ENCODE results near the gene TTC28. TPM values are rescaled to one million over a fixed set of nuclear protein-coding genes. Genes with fewer than 3 reads are reported as not detected.

TTC28 gene
- total and polyA plus RNA-seq, 12 donors, result 2.1 to 27.7 (median 20.4) TPM

DNA sequence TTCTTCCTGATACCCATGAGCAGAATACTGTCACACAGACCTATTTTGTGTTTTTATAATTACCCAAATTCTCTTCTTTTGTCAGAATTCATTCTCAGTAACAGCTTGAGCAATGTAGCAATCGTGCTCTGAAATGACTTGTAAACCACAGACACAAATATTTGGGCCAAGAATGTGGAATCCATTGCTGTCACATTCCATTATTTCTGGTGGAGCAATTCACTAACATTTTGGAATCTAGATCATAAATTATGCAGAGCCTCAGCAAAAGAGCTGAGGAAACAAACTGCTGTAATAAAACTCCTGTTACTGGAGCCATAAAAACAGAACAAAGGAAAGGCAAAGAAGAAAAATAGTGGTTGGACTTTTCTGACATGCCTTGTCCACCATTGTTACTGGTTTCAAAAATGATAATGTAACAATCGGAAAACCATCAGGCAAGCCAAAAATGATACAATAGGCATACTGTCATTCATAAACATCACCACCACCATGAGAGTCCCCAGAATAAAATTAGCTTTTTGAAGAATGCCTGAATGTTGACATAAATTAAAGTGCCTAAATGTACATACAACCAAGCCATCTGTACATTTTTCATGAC, 537.2 kb downstream of the TTC28 start:
- DNase-seq (no peak), ATAC-seq (peak in 7 of 8 donors; percentile 37 to 78 (median 59))
- TF ChIP-seq, protein P1, sequence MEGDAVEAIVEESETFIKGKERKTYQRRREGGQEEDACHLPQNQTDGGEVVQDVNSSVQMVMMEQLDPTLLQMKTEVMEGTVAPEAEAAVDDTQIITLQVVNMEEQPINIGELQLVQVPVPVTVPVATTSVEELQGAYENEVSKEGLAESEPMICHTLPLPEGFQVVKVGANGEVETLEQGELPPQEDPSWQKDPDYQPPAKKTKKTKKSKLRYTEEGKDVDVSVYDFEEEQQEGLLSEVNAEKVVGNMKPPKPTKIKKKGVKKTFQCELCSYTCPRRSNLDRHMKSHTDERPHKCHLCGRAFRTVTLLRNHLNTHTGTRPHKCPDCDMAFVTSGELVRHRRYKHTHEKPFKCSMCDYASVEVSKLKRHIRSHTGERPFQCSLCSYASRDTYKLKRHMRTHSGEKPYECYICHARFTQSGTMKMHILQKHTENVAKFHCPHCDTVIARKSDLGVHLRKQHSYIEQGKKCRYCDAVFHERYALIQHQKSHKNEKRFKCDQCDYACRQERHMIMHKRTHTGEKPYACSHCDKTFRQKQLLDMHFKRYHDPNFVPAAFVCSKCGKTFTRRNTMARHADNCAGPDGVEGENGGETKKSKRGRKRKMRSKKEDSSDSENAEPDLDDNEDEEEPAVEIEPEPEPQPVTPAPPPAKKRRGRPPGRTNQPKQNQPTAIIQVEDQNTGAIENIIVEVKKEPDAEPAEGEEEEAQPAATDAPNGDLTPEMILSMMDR (IDR thresholded peaks at IDR 0.05), result no peak
- intact Hi-C loops (cut with DNase I), result no loop called here
- no peak overlapping the region for H3K4me3 ChIP-seq
- peaks cover 0 to 72% (median 46%) of the 10 kb centered on the region in 9 donors for H3K4me1 ChIP-seq
- peak overlapping the region in 4 of 10 donors; percentile 9 to 36 (median 22) for H3K27ac ChIP-seq
- H3K36me3 ChIP-seq, result no peaks in the 10 kb centered on the region
- H3K27me3 ChIP-seq, result no peaks in the 10 kb centered on the region
- peaks cover 0 to 5% (median under 1%) of the 10 kb centered on the region in 11 donors for H3K9me3 ChIP-seq
- WGBS, 2 donors, result 66 to 73% methylated on average over 2 of the region's 2 CpGs

DNA sequence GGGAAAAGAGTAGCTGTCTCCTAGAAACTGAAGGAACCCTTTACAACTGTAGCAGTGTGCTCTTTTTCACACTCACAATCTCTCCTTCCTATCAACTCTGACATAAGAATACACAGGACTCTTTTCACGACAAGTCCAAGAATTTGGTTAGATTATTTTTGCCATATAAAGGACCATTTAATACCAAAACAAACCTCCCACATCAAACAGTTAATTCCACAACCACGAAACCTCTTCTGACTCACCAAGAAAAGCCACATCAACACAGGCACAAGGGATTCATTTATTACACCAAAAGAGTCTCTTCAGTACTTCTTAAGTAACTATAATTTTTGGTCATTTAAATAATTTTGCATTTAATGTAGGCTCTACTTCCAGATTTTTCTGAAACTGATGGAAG, 538.0 kb downstream of the TTC28 start:
- H3K27me3 ChIP-seq, result no peaks in the 10 kb centered on the region
- H3K36me3 ChIP-seq, result no peaks in the 10 kb centered on the region
- TF ChIP-seq, protein P1 (IDR thresholded peaks at IDR 0.05), result no peak
- H3K4me3 ChIP-seq, result no peak overlapping the region
- H3K4me1 ChIP-seq, result peaks cover 0 to 64% (median 39%) of the 10 kb centered on the region in 9 donors
- DNase-seq (no peak), ATAC-seq (no peak)
- intact Hi-C loops (cut with DNase I), result no loop called here
- 75 to 77% methylated on average over 2 of the region's 2 CpGs for WGBS, 2 donors
- H3K27ac ChIP-seq, result peak overlapping the region in 2 of 10 donors; percentile 9 to 35
- H3K9me3 ChIP-seq, result peaks cover 0 to 11% (median 3%) of the 10 kb centered on the region in 11 donors

DNA sequence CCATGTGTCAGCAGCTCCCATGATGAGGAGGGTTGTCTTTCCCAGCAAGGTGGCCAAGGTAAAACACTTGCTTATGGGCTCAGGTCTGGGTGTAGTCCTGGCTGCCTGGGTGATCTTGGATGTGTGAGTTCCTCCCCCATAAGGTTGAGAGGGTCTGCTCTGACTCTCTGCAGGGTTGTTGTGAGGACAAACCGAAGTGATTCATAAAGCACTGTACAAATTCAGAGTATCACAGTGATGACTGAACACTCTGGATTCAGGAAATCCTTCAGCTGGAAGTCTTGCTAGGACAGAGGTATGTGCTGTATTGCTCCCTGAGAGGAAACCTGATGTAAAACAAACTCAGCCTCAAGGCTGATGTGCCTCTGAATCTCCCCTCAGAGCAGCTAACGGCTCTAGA, 539.7 kb downstream of the TTC28 start:
- Histone ChIP-seq H3K9me3 (peaks cover 0 to 11% (median 3%) of the 10 kb centered on the region in 11 donors), H3K4me3 (no peak overlapping the region), H3K36me3 (no peaks in the 10 kb centered on the region), H3K4me1 (peaks cover 0 to 55% (median 32%) of the 10 kb centered on the region in 9 donors), H3K27ac (peak overlapping the region in 1 of 10 donors; percentile 4), H3K27me3 (no peaks in the 10 kb centered on the region)
- DNase-seq (no peak), ATAC-seq (peak in 1 of 8 donors; percentile 46)
- TF ChIP-seq, protein P1 (IDR thresholded peaks at IDR 0.05), result no peak
- WGBS, 2 donors, result 60 to 65% methylated on average over 2 of the region's 2 CpGs
- intact Hi-C loops (cut with DNase I), result no loop called here

DNA sequence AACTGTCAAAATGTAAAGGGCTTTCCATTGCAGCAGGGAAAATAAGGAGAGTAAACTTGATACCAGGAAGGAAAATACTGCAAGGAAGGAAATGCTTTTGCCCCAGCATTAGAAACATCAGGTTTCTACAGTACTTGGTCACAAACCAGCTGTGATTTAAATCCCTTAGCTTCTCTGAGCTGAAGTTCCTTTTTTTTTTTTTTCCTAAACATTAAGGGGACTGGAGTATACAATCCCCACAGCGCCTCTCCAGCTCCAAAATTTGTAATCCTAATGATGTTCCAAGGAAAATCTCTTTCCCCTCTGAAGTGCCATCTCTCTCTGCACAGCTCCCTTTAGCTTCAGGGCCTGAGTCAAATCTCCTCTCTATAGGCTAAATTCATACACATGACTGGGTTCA, 540.1 kb downstream of the TTC28 start:
- no peak for DNase-seq
- intact Hi-C loops (cut with DNase I), result no loop called here
- TF ChIP-seq, protein P1 (IDR thresholded peaks at IDR 0.05), result no peak
- Histone ChIP-seq H3K36me3 (no peaks in the 10 kb centered on the region), H3K4me3 (no peak overlapping the region), H3K9me3 (peaks cover 0 to 11% (median 3%) of the 10 kb centered on the region in 11 donors), H3K4me1 (peaks cover 0 to 52% (median 30%) of the 10 kb centered on the region in 9 donors), H3K27me3 (no peaks in the 10 kb centered on the region), H3K27ac (peak overlapping the region in 1 of 10 donors; percentile 4)
- 83 to 92% methylated on average over 1 of the region's 1 CpG for WGBS, 2 donors
- no peak for ATAC-seq
